H1 (cell line): ENCODE data around the gene C14orf119. TPM values are rescaled to one million over a fixed set of nuclear protein-coding genes. Genes with fewer than 3 reads are reported as not detected.
A peak's percentile ranks its signal among the peaks of the same experiment; 100 is the strongest.

ENCODE experiments used
- BRCA1 ChIP-seq: IDR thresholded peaks from 2 replicates; pipeline ENCODE4 v1.6.1; 2012; ENCODE audit warnings: low read depth, low read length, improper control_type of control experiment
- KDM4A ChIP-seq: IDR thresholded peaks from one replicate; pipeline ENCODE4 v1.7.1; 2012; ENCODE audit warnings: low read depth, mild to moderate bottlenecking, moderate library complexity, low read length, inconsistent platforms; ENCODE audit not compliant: severe bottlenecking
- SAP30 ChIP-seq: fragments of 300-600 bp; sonication (generic); IDR thresholded peaks from 2 replicates; pipeline ENCODE4 v1.7.1; 2012; ENCODE audit warnings: low read length, moderate library complexity, mild to moderate bottlenecking, inconsistent platforms; ENCODE audit not compliant: insufficient read depth, insufficient replicate concordance
- TAF7 ChIP-seq: optimal IDR thresholded peaks from 2 replicates; pipeline ENCODE3; 2011; ENCODE audit warnings: low read depth, mild to moderate bottlenecking, inconsistent platforms, low read length, moderate library complexity, borderline replicate concordance
- polyA plus RNA-seq, 7 experiments: library from polyadenylated mRNA; depleted of rRNA in 3 of 7; stranded (reverse) in 5 of 7; unstranded in 2 of 7; fragments of >200 nt in 5 of 7; fragments of 200-250 nt in 2 of 7; gene quantifications; 1 replicate in 5 of 7; 2 replicates in 1 of 7; 4 replicates in 1 of 7; pipeline versions ENCODE4 v1.2.1 to v1.2.3, GENCODE V29; 2011 to 2013; ENCODE audit warnings: missing spikeins in 2 of 7, mixed read lengths in 2 of 7
- total RNA-seq: library from RNA; stranded (reverse); fragmentation: NEBNext Ultra II Directional; extraction: Animal tissue kit (Norgen Biotek cat#: 25700); gene quantifications from 2 replicates; pipeline ENCODE4 v1.2.1, GENCODE V29; 2021
- TF ChIP-seq, protein P1 (sequence below): fragments of 300-600 bp; sonication (generic); IDR thresholded peaks from 2 replicates; pipeline ENCODE4 v1.7.1; 2012; ENCODE audit warnings: low read length, moderate library complexity, mild to moderate bottlenecking, inconsistent platforms; ENCODE audit not compliant: insufficient replicate concordance
- TF ChIP-seq, protein P2 (sequence below), 3 experiments: IDR thresholded peaks; 1 replicate in 2 of 3; 2 replicates in 1 of 3; pipeline versions ENCODE4 v1.5.1 to v1.6.1; 2011; ENCODE audit warnings: low read length in 3 of 3, mild to moderate bottlenecking in 3 of 3, inconsistent platforms in 2 of 3, low read depth in 1 of 3, moderate library complexity in 1 of 3; ENCODE audit not compliant: insufficient read depth in 1 of 3; ENCODE audit errors: control extremely low read depth in 1 of 3

Gene C14orf119
- total and polyA plus RNA-seq, 2 of the 8 experiments (the other 6 are each of a cell fraction or from before 2014, with no cell fraction given): 78.1 to 94.0 TPM

- TF ChIP-seq, protein P1, sequence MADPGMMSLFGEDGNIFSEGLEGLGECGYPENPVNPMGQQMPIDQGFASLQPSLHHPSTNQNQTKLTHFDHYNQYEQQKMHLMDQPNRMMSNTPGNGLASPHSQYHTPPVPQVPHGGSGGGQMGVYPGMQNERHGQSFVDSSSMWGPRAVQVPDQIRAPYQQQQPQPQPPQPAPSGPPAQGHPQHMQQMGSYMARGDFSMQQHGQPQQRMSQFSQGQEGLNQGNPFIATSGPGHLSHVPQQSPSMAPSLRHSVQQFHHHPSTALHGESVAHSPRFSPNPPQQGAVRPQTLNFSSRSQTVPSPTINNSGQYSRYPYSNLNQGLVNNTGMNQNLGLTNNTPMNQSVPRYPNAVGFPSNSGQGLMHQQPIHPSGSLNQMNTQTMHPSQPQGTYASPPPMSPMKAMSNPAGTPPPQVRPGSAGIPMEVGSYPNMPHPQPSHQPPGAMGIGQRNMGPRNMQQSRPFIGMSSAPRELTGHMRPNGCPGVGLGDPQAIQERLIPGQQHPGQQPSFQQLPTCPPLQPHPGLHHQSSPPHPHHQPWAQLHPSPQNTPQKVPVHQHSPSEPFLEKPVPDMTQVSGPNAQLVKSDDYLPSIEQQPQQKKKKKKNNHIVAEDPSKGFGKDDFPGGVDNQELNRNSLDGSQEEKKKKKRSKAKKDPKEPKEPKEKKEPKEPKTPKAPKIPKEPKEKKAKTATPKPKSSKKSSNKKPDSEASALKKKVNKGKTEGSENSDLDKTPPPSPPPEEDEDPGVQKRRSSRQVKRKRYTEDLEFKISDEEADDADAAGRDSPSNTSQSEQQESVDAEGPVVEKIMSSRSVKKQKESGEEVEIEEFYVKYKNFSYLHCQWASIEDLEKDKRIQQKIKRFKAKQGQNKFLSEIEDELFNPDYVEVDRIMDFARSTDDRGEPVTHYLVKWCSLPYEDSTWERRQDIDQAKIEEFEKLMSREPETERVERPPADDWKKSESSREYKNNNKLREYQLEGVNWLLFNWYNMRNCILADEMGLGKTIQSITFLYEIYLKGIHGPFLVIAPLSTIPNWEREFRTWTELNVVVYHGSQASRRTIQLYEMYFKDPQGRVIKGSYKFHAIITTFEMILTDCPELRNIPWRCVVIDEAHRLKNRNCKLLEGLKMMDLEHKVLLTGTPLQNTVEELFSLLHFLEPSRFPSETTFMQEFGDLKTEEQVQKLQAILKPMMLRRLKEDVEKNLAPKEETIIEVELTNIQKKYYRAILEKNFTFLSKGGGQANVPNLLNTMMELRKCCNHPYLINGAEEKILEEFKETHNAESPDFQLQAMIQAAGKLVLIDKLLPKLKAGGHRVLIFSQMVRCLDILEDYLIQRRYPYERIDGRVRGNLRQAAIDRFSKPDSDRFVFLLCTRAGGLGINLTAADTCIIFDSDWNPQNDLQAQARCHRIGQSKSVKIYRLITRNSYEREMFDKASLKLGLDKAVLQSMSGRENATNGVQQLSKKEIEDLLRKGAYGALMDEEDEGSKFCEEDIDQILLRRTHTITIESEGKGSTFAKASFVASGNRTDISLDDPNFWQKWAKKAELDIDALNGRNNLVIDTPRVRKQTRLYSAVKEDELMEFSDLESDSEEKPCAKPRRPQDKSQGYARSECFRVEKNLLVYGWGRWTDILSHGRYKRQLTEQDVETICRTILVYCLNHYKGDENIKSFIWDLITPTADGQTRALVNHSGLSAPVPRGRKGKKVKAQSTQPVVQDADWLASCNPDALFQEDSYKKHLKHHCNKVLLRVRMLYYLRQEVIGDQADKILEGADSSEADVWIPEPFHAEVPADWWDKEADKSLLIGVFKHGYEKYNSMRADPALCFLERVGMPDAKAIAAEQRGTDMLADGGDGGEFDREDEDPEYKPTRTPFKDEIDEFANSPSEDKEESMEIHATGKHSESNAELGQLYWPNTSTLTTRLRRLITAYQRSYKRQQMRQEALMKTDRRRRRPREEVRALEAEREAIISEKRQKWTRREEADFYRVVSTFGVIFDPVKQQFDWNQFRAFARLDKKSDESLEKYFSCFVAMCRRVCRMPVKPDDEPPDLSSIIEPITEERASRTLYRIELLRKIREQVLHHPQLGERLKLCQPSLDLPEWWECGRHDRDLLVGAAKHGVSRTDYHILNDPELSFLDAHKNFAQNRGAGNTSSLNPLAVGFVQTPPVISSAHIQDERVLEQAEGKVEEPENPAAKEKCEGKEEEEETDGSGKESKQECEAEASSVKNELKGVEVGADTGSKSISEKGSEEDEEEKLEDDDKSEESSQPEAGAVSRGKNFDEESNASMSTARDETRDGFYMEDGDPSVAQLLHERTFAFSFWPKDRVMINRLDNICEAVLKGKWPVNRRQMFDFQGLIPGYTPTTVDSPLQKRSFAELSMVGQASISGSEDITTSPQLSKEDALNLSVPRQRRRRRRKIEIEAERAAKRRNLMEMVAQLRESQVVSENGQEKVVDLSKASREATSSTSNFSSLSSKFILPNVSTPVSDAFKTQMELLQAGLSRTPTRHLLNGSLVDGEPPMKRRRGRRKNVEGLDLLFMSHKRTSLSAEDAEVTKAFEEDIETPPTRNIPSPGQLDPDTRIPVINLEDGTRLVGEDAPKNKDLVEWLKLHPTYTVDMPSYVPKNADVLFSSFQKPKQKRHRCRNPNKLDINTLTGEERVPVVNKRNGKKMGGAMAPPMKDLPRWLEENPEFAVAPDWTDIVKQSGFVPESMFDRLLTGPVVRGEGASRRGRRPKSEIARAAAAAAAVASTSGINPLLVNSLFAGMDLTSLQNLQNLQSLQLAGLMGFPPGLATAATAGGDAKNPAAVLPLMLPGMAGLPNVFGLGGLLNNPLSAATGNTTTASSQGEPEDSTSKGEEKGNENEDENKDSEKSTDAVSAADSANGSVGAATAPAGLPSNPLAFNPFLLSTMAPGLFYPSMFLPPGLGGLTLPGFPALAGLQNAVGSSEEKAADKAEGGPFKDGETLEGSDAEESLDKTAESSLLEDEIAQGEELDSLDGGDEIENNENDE: no peak
- TF ChIP-seq TAF7: peak; percentile 11
- peak; percentile 37 for TF ChIP-seq KDM4A
- TF ChIP-seq, protein P2, sequence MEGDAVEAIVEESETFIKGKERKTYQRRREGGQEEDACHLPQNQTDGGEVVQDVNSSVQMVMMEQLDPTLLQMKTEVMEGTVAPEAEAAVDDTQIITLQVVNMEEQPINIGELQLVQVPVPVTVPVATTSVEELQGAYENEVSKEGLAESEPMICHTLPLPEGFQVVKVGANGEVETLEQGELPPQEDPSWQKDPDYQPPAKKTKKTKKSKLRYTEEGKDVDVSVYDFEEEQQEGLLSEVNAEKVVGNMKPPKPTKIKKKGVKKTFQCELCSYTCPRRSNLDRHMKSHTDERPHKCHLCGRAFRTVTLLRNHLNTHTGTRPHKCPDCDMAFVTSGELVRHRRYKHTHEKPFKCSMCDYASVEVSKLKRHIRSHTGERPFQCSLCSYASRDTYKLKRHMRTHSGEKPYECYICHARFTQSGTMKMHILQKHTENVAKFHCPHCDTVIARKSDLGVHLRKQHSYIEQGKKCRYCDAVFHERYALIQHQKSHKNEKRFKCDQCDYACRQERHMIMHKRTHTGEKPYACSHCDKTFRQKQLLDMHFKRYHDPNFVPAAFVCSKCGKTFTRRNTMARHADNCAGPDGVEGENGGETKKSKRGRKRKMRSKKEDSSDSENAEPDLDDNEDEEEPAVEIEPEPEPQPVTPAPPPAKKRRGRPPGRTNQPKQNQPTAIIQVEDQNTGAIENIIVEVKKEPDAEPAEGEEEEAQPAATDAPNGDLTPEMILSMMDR (IDR thresholded peaks at IDR 0.05; ENCODE audit: control extremely low read depth in 1 of 3, insufficient read depth in 1 of 3, low read depth in 1 of 3, low read length in 3 of 3): peak in 1 of 3 experiments; percentile 3; a peak in 1 of 4 replicates
- no peak for TF ChIP-seq BRCA1
- TF ChIP-seq SAP30: no peak
Measured at GRCh38 chr14:23056956-23057756, 38.1 kb upstream of the C14orf119 start, which contains the start of gene CDH24 (continued).
